ENCODE data around the gene TNXB.
A peak's percentile ranks its signal among the peaks of the same experiment; 100 is the strongest.
"Not testable (repeated sequence)": the region's sequence is repeated elsewhere in the genome, so short reads cannot be mapped to it uniquely, and the experiment has no call there.

The TNXB gene

DNA sequence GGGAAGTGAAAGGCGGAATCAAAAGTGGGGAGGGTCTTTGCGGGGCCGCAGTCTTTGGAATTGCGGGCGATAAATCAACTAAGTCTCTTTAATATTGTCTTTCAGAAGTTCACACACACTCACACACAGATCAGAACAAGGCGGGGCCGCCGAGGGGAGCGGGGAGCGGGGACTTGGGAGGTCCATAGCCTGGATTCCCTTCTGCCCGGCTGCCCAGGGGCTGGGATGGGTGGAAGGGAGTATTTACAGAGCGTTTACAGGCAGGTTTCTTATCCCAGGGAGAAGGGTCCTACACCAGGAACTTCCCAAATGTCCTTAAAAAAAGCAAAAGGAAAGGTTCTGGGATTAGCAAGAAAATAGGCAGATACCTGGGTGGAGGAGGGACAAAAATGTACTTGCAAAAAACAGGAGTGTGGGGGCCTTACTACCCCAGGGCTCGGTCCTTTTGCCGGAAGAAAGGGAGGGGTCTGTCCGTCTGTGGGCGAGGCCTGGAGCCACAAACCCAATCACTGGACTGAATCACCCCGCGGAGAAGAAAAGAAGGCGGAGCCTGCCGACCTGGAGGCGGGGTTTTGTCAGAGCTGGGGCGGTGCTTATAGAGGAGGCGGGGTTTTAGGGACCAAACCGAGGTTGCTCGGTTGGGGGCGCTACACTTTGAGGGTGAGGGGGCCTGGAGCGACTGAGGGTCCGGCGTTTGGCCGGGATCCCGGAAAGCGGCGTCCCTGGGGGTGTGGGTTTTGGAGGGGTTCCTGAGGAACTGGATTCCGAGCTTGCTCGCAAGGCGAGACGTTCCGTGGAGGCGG, 39.4 kb upstream of the TNXB start:
- Mint-ChIP-seq H3K9me3 (no peaks in the 10 kb centered on the region), H3K27me3 (peaks cover 4% of the 10 kb centered on the region)

DNA sequence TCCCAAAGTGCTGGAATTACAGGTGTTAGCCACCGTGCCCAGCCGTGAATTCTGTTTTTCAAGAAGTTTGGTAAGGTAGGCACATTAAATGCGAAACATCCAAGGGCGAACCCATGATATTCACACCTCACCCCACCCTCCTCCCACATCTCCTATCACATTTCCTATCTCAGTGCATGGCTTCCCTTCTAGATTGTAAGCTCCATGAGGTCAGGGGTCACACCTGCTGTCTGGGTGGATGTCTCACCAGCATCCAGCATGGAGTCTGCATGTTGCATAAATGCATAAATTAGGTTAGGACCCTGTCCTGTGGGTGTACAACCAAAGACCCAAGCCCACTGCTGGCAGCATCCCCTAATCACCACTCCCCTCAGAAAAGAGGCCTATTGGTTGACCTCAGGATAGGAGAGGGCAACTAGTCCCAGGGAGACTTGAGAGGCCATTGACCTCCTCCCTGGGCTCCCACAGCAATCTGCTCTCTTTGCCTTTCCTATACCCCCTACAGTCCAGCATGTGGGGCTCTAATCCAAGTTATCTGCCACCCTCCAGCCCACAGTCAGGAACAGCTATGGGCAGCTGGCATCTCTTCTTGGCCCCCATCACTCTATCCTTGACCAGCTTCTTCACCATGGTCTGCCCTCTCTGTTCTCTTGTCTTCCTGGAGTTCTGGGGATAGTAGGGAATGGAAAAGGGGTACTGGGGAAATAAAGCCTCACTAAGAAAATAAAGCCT, 38.4 kb upstream of the TNXB start:
- Mint-ChIP-seq H3K27ac (no peak overlapping the region), H3K9me3 (no peaks in the 10 kb centered on the region), H3K27me3 (peaks cover 4% of the 10 kb centered on the region), H3K36me3 (no peaks in the 10 kb centered on the region), H3K4me3 (no peak overlapping the region), H3K4me1 (peaks cover 36% of the 10 kb centered on the region)

More for the DNA sequence above, 39.4 kb upstream of the TNXB start:
- peak overlapping the region; percentile 25 for H3K27ac Mint-ChIP-seq
- no peaks in the 10 kb centered on the region for H3K36me3 Mint-ChIP-seq
- H3K4me3 Mint-ChIP-seq: peak overlapping the region; percentile 84
- H3K4me1 Mint-ChIP-seq: peaks cover 45% of the 10 kb centered on the region

DNA sequence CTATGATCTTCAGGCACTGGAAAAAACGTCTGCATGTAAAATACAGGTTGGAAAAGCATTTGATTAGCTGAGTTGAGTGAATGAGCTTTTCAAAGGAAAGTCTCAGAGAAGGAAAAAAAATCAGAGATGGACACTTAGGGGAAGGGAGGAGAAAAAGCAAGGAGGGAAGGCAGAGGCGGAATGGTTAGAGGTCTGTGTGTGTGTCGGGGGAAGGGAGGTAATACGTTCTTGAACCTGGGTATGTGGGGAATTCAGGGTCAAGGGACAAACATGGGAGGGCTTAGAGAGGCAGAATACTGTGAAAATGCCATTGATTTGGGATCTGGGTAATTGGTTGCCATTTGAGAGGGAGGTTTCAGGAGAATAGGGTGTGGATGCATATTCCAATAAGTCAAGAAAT, 37.5 kb upstream of the TNXB start:
- Mint-ChIP-seq H3K4me1 (peaks cover 28% of the 10 kb centered on the region), H3K27ac (no peak overlapping the region), H3K27me3 (peaks cover 4% of the 10 kb centered on the region), H3K36me3 (no peaks in the 10 kb centered on the region), H3K9me3 (no peaks in the 10 kb centered on the region), H3K4me3 (no peak overlapping the region)

DNA sequence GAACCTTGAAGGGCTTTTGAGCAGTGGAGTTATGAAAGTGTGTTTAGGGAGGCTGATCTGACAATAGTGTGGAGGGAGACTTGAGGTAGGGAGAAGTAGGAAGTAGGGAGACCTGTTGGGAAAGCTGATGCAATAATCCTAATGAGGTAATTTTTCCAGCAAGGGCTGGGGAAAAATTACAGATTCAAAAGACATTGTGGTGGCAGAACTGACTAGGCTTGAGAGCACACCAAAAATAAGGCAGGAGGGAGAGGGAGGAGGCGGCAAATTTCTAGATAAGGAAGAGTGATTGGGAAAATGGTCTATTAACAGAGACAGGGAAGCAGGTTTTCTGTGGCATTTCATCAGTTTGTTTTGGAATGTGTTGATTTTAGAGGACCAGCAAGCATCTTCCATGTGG, 37.1 kb upstream of the TNXB start:
- H3K27ac Mint-ChIP-seq: no peak overlapping the region
- H3K4me1 Mint-ChIP-seq: peaks cover 26% of the 10 kb centered on the region
- no peaks in the 10 kb centered on the region for H3K36me3 Mint-ChIP-seq
- H3K9me3 Mint-ChIP-seq: no peaks in the 10 kb centered on the region
- H3K27me3 Mint-ChIP-seq: peaks cover 3% of the 10 kb centered on the region
- no peak overlapping the region for H3K4me3 Mint-ChIP-seq

DNA sequence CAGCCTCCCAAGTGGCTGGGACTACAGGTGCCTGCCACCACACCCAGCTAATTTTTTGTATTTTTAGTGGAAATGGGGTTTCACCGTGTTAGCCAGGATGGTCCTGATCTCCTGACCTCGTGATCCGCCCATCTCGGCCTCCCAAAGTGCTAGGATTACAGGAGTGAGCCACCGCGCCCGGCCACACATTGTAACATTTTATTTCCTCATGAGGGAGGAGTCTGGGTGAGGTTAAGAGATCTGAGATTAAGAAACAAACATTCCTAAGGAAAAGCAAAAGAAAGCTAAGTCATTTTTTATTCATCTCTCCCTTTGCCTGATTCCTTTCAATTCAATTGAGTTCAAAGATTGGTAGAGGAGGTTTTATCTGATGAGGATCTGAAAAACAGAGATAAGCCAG, 35.1 kb upstream of the TNXB start:
- H3K27ac Mint-ChIP-seq, H3K36me3 Mint-ChIP-seq, H3K4me3 Mint-ChIP-seq, H3K9me3 Mint-ChIP-seq, H3K27me3 Mint-ChIP-seq: not testable (repeated sequence)
- peaks cover 12% of the 10 kb centered on the region for H3K4me1 Mint-ChIP-seq

DNA sequence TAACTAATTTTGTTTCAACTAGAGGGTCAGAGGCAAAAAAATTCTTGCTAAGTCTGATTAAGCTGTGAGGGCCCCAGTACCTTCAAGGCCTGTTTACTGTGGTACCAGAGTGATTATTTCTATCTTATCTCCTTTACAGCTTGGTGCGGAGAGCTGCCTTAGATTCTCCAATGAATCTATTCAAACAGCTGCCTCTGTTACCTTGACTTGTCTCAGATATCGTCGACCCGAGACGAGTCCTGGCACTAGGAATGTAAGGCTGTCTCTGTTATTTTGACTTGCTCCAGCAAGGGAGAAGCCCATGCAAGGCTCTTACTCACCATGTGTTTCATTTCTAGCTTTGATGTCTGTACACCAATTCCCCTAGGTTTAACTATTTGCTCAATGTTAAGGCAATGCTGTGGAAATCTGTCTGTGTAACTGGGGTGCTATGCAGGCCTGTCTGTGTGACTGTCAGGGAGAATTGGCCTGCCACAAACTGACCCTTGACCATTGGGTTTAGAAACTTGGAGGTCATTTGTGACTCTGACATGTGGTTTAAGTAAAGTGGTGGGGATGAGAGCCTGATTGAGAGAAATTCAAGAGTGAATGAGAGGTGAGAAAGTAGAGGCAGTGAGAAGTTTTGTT, 31.4 kb upstream of the TNXB start:
- Mint-ChIP-seq H3K27ac (peak overlapping the region; percentile 2), H3K27me3 (no peaks in the 10 kb centered on the region), H3K4me1 (no peaks in the 10 kb centered on the region), H3K36me3 (no peaks in the 10 kb centered on the region), H3K4me3 (no peak overlapping the region), H3K9me3 (no peaks in the 10 kb centered on the region)

DNA sequence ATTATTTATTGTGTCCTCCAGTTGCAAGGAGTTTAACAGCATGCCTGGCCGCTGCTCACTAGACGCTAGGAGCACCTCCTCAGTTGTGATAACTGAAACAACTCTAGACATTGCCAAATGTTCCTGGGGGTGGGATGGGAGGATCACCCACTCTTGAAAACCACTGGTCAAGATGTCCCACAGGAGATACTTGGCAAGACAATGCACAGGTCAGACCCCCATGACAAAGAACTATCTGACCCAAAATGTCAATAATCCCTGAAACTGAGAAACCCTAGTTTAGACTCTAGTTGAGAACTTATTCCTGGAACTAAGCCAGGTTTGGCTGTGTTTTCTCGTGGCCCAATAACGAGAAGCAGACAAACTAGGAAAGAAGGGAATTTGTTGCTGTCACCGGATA, 30.5 kb upstream of the TNXB start:
- Mint-ChIP-seq H3K4me3 (no peak overlapping the region), H3K27ac (no peak overlapping the region), H3K4me1 (no peaks in the 10 kb centered on the region), H3K36me3 (no peaks in the 10 kb centered on the region), H3K27me3 (no peaks in the 10 kb centered on the region), H3K9me3 (no peaks in the 10 kb centered on the region)

DNA sequence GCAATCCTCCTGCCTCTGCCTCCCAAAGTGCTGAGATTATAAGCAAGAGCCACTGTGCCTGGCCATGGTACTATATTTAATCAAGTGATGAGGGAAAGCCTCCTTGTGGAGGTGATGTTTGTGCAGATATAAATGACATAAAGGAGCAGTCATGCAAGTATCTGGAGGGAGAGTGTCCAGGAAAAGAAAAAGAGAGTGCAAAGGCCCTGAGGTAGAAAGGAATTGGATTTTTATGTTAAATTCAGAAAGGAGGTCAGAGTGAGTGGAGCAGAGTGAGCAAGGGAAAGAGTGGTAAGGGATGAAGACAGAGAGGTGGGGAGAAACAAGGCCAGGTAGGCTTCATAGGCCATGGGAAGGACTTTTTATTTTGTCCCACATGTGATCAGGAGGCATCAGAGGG, 28.3 kb upstream of the TNXB start:
- no peaks in the 10 kb centered on the region for H3K4me1 Mint-ChIP-seq
- H3K4me3 Mint-ChIP-seq: no peak overlapping the region
- H3K27ac Mint-ChIP-seq: no peak overlapping the region
- no peaks in the 10 kb centered on the region for H3K9me3 Mint-ChIP-seq
- H3K36me3 Mint-ChIP-seq: no peaks in the 10 kb centered on the region
- H3K27me3 Mint-ChIP-seq: no peaks in the 10 kb centered on the region

DNA sequence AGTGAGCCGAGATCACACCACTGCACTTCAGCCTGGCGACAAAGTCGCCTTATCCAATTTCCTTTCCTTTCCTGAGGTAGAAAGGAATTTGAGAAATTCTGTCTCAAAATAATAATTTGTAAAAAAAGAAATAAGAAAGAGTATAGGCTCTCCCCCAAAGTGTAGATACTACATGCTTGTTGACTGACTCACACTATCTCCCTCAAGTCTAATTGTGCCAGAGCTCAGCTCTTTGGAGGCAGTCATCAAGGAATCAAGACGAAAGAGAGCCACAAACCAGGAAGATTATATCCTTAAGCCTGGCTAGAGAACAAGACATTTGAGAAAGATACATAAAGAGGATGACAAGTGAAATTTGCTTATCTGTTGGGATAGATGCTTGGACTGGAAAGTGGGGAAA, 24.6 kb upstream of the TNXB start:
- no peak overlapping the region for H3K4me3 Mint-ChIP-seq
- no peaks in the 10 kb centered on the region for H3K36me3 Mint-ChIP-seq
- H3K9me3 Mint-ChIP-seq: no peaks in the 10 kb centered on the region

DNA sequence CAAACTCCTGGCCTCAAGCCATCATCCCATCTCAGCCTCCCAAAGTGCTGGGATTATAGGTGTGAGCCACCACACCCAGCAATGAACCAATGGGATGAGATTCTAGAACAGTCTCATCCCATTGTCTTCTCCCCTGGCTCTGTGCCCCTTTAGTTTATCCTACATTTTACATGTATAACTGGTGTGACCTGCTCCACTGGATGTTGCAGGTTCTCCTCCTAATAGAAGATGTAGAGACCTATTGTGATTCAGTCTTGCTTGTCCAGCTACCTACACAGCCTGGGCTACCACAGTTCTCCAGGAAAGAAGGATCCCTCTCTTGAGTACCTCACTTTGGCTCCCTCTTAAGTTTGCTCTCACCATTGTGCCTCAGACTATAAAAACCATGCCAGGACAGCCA, 23.0 kb upstream of the TNXB start:
- Mint-ChIP-seq H3K4me3 (no peak overlapping the region), H3K9me3 (no peaks in the 10 kb centered on the region), H3K36me3 (no peaks in the 10 kb centered on the region), H3K27me3 (no peaks in the 10 kb centered on the region), H3K27ac (no peak overlapping the region), H3K4me1 (peaks cover 25% of the 10 kb centered on the region)

More for the DNA sequence above, 24.6 kb upstream of the TNXB start:
- H3K27me3 Mint-ChIP-seq: no peaks in the 10 kb centered on the region
- no peak overlapping the region for H3K27ac Mint-ChIP-seq
- H3K4me1 Mint-ChIP-seq: peaks cover 12% of the 10 kb centered on the region

DNA sequence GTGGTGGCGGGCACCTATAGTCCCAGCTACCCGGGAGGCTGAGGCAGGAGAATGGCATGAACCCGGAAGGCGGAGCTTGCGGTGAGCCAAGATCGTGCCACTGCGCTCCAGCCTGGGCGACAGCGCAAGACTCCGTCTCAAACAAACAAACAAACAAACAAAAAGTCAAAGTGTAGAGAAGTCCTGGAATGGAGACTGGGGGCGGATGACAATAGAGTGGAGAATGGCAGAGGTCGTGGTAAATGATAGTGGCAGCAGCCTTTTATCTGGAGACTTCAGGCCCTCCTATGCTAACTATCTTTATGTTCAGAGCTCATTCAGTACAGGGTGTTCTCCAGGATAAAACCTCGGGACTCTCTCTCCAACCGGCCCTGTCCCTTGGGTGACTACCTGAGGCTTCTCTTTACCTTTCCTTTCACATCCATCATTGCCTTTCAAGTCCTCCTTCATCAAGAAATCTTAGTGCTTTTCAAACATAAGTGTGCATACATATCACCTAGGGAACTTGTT, 22.4 kb upstream of the TNXB start:
- H3K36me3 Mint-ChIP-seq: no peaks in the 10 kb centered on the region
- peak overlapping the region; percentile 23 for H3K27ac Mint-ChIP-seq
- H3K4me3 Mint-ChIP-seq: peak overlapping the region; percentile 19
- H3K4me1 Mint-ChIP-seq: peaks cover 32% of the 10 kb centered on the region
- H3K9me3 Mint-ChIP-seq: no peaks in the 10 kb centered on the region
- no peaks in the 10 kb centered on the region for H3K27me3 Mint-ChIP-seq

DNA sequence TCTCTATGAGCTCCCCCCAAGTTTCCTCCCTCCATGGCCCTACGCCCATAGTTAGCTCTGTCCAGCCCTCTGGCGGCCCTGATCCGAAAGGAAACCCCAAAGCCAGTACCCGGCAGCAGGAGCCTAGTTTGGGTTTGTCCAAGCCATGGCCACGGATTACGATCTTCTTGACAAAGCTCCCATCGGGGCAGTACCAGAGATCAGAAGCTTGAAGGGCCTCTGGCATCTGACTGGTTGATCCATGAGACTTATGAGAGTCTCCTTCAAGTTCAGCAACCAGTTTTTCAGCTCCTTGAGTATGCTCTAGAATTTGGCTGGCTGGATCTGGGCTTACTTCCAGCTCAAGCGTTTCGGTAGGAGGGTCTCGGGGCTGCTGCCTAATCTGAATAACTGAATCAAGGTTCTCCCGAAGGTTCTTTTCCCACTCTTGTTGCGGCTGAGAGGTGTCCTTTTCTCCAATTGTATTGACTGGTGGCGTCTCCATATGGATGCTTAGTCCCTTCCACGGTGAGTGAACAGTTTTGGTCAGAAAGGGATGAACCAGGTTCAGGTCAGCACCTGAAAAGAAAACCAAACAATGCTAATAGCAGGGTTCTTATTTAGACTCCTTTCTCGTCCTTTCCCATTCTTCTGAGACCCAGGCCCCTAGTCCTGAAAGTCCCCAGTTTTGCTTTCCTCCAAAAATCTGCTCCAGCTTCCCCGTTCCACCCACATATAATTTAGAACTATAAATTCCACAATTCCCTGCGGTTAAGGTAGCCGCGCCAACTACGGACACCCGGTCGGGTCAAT, 20.4 kb upstream of the TNXB start:
- no peaks in the 10 kb centered on the region for H3K27me3 Mint-ChIP-seq
- H3K27ac Mint-ChIP-seq: peak overlapping the region; percentile 90
- H3K36me3 Mint-ChIP-seq: peaks cover 3% of the 10 kb centered on the region
- H3K4me3 Mint-ChIP-seq: peak overlapping the region; percentile 99
- peaks cover 42% of the 10 kb centered on the region for H3K4me1 Mint-ChIP-seq
- H3K9me3 Mint-ChIP-seq: no peaks in the 10 kb centered on the region

DNA sequence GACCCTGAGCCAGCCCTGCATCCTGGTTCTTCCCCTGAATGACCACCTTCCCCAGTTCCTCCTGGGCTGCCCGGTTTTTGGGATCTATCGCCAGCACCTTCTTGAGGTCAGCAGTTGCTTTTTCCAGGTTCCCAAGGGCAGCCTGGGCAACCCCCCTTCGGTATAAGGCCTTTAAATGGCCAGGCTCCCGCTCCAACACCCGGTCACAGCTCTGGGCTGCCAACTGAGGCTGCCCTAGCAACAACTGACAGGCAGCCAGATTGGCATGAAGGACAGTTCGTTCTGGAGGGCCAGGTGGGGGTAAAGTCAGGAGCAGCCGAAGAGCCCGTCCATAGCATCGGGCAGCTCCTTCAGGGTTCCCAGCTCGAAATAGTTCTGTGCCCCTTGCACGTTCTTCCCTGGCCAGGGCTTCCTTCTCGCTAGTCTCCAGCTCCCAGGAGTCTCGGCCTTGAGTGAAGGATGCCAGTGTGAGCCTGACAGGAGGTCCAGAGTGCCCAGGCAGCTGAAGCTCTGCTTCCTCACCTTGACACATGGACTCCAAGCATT, 19.7 kb upstream of the TNXB start:
- H3K9me3 Mint-ChIP-seq: no peaks in the 10 kb centered on the region
- H3K27me3 Mint-ChIP-seq: no peaks in the 10 kb centered on the region
- H3K4me3 Mint-ChIP-seq: peak overlapping the region; percentile 99
- H3K36me3 Mint-ChIP-seq: peaks cover 7% of the 10 kb centered on the region
- H3K4me1 Mint-ChIP-seq: peaks cover 48% of the 10 kb centered on the region
- peak overlapping the region; percentile 30 for H3K27ac Mint-ChIP-seq

DNA sequence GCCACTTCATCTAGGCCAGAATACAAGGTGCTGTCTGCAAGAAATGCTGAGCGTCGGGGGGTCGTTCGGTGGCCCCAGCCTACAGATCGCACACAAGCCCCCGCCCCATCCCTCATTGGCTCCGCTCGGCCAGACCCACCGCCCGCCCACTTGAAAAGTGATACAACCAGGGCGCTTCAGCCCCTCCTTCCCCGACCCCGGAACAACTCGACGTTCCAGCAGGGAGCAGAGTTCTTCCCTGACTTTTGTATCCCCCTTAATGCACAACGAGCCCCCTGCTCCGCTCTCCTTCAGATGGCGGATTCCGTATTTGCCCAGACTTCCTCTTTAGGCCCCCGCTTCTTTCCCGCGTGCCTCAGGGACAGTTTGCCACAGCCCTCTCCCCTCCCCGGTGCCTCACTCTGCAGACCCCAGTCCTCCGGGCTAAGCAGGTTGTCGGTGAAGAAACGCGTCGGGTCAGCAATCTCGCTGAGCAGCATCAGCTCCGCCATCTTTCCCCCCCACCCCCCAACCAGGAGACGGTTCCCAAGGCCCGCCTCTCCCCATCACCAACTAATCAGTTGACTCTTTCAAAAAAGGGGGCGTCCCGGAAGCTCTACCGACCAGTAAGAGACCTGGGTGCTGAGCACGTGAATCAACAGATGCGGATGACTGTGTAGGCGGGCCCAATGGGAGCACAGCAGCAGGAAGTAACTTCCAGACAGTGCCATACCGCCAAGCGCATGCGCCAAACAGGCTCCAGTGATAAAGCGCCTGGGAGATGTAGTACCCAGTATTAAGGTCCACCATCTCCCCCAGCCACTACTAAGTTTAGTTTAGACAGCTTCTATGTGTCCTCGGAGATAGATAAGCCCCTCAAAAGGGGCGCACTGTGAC, 18.8 kb upstream of the TNXB start, which contains the start of gene ATF6B:
TSS of gene ATF6B (minus strand) at position 530 of the 876 bp plus-strand sequence. CDS start at position 491, 39 bp downstream.
- Mint-ChIP-seq H3K4me1 (peaks cover 53% of the 10 kb centered on the region), H3K27me3 (no peaks in the 10 kb centered on the region), H3K9me3 (no peaks in the 10 kb centered on the region), H3K27ac (peak within 1 kb of the TSS; percentile 95), H3K4me3 (peak within 1 kb of the TSS; percentile 99), H3K36me3 (peaks cover 9% of the 10 kb centered on the region)
